GM23338 (cell line): Measurements from ENCODE around the gene MYOCD. TPM values are rescaled to one million over a fixed set of nuclear protein-coding genes. Genes with fewer than 3 reads are reported as not detected.

Source experiments
- ATAC-seq: fragments of 200-7000 bp; cut with Tn5 transposase; 3 replicates; pipeline ENCODE4 v1.9.1; 2020
- DNase-seq: peaks from one replicate; pipeline ENCODE4 v3.0.0-alpha.2; 2015; ENCODE audit warnings: low spot score
- H2AFZ ChIP-seq: fragments of 200-600 bp; sonication (generic); 2 replicates; pipeline ENCODE4 v1.8.0; 2016; ENCODE audit warnings: antibody characterized with exemption, mild to moderate bottlenecking, moderate library complexity
- H3F3A ChIP-seq: fragments of 200-600 bp; sonication (generic); replicated peaks from 2 replicates; pipeline ENCODE4 v1.8.0; 2017; ENCODE audit warnings: antibody characterized with exemption, mixed run types, low read depth
- H3K27ac ChIP-seq: fragments of 200-600 bp; sonication (generic); 2 replicates; pipeline ENCODE4 v1.6.1; 2016; ENCODE audit warnings: low read depth
- H3K27me3 ChIP-seq: fragments of 200-600 bp; sonication (generic); 2 replicates; pipeline ENCODE4 v1.8.0; 2016; ENCODE audit warnings: mild to moderate bottlenecking, mixed run types, moderate library complexity; ENCODE audit not compliant: insufficient read depth
- H3K36me3 ChIP-seq: fragments of 200-600 bp; sonication (generic); 2 replicates; pipeline ENCODE4 v1.8.0; 2016; ENCODE audit warnings: mild to moderate bottlenecking; ENCODE audit not compliant: insufficient read depth
- H3K4me1 ChIP-seq: fragments of 200-600 bp; sonication (generic); 2 replicates; pipeline ENCODE4 v1.8.0; 2016; ENCODE audit warnings: mild to moderate bottlenecking, moderate library complexity; ENCODE audit not compliant: insufficient read depth
- H3K4me2 ChIP-seq: fragments of 200-600 bp; sonication (generic); 2 replicates; pipeline ENCODE4 v1.7.1; 2017; ENCODE audit warnings: mixed run types
- H3K4me3 ChIP-seq: fragments of 200-600 bp; sonication (generic); 2 replicates; pipeline ENCODE4 v1.6.1; 2016; ENCODE audit warnings: mixed run types
- H3K79me2 ChIP-seq: fragments of 200-600 bp; sonication (generic); replicated peaks from 2 replicates; pipeline ENCODE4 v1.8.0; 2017; ENCODE audit warnings: mild to moderate bottlenecking; ENCODE audit not compliant: insufficient read depth
- H3K9me2 ChIP-seq: fragments of 200-600 bp; sonication (generic); 2 replicates; pipeline ENCODE4 v1.8.0; 2017; ENCODE audit not compliant: insufficient read depth
- H4K20me1 ChIP-seq: fragments of 200-600 bp; sonication (generic); replicated peaks from 2 replicates; pipeline ENCODE4 v1.8.0; 2017; ENCODE audit warnings: mild to moderate bottlenecking; ENCODE audit not compliant: insufficient read depth
- H3K27ac Mint-ChIP-seq: 2 replicates; pipeline ENCODE4 v1.8.0; 2020; ENCODE audit warnings: inconsistent platforms, mild to moderate bottlenecking, moderate library complexity, mixed read lengths
- H3K27me3 Mint-ChIP-seq: 3 replicates; pipeline ENCODE4 v1.8.0; 2022; ENCODE audit warnings: low read depth, mild to moderate bottlenecking, moderate library complexity, mixed read lengths, inconsistent platforms; ENCODE audit not compliant: insufficient read depth, poor library complexity
- H3K36me3 Mint-ChIP-seq: 3 replicates; pipeline ENCODE4 v1.8.0; 2021; ENCODE audit warnings: low read depth, mild to moderate bottlenecking, inconsistent platforms, moderate library complexity, mixed read lengths
- H3K4me1 Mint-ChIP-seq: 3 replicates; pipeline ENCODE4 v1.8.0; 2020; ENCODE audit warnings: mild to moderate bottlenecking, inconsistent platforms, mixed read lengths
- H3K4me3 Mint-ChIP-seq: 3 replicates; pipeline ENCODE4 v1.8.0; 2021; ENCODE audit warnings: moderate library complexity, mild to moderate bottlenecking, inconsistent platforms, mixed read lengths
- H3K9me3 Mint-ChIP-seq: 3 replicates; pipeline ENCODE4 v1.8.0; 2020; ENCODE audit warnings: moderate library complexity, mild to moderate bottlenecking, inconsistent platforms, mixed read lengths
- CREB1 ChIP-seq: fragments of 250-450 bp; sonication (Bioruptor Pico); IDR thresholded peaks from 2 replicates; pipeline ENCODE4 v1.5.0; 2020; ENCODE audit warnings: low read depth, mild to moderate bottlenecking, moderate library complexity
- CTCF ChIP-seq, 2 experiments: fragments of 200-600 bp in 1 of 2; sonication (generic) in 1 of 2; conservative IDR thresholded peaks; 2 replicates each; pipeline versions ENCODE4 v1.5.1 to v1.6.1; 2016 to 2017; ENCODE audit warnings: antibody characterized with exemption in 2 of 2, low read depth in 2 of 2, mild to moderate bottlenecking in 2 of 2, moderate library complexity in 1 of 2
- ETS1 ChIP-seq: IDR thresholded peaks from 2 replicates; pipeline ENCODE4 v1.6.1; 2016; ENCODE audit warnings: antibody characterized with exemption
- EZH2 ChIP-seq: fragments of 200-600 bp; sonication (generic); IDR thresholded peaks from one replicate; pipeline ENCODE4 v1.8.0; 2017; ENCODE audit warnings: antibody characterized with exemption, mild to moderate bottlenecking, low read depth; ENCODE audit not compliant: unreplicated experiment
- EZH2phosphoT487 ChIP-seq: fragments of 200-600 bp; sonication (generic); IDR thresholded peaks from one replicate; pipeline ENCODE4 v1.8.1; 2018; ENCODE audit warnings: antibody characterized with exemption; ENCODE audit not compliant: unreplicated experiment
- JUNB ChIP-seq: IDR thresholded peaks from one replicate; pipeline ENCODE4 v1.6.1; 2016; ENCODE audit warnings: antibody characterized with exemption; ENCODE audit not compliant: unreplicated experiment
- NANOG ChIP-seq: IDR thresholded peaks from 2 replicates; pipeline ENCODE4 v1.6.1; 2016; ENCODE audit warnings: antibody characterized with exemption, borderline replicate concordance
- POLR2AphosphoS5 ChIP-seq: IDR thresholded peaks from 2 replicates; pipeline ENCODE4 v1.6.1; 2016; ENCODE audit warnings: antibody characterized with exemption, low read depth
- REST ChIP-seq: IDR thresholded peaks from one replicate; pipeline ENCODE4 v1.6.1; 2018; ENCODE audit warnings: antibody characterized with exemption; ENCODE audit not compliant: unreplicated experiment
- STAT1 ChIP-seq: IDR thresholded peaks from one replicate; pipeline ENCODE4 v1.6.1; 2016; ENCODE audit warnings: antibody characterized with exemption; ENCODE audit not compliant: unreplicated experiment
- ZNF114 ChIP-seq: fragments of 250-450 bp; sonication (Bioruptor Pico); IDR thresholded peaks from 2 replicates; pipeline ENCODE4 v1.5.0; 2020; ENCODE audit warnings: mild to moderate bottlenecking, moderate library complexity
- ZNF331 ChIP-seq: fragments of 250-450 bp; sonication (Bioruptor Pico); IDR thresholded peaks from 2 replicates; pipeline ENCODE4 v1.5.0; 2020; ENCODE audit warnings: low read depth, mild to moderate bottlenecking, moderate library complexity
- ZNF462 ChIP-seq: fragments of 250-450 bp; sonication (Bioruptor Pico); IDR thresholded peaks from 2 replicates; pipeline ENCODE4 v1.5.0; 2020; ENCODE audit warnings: mild to moderate bottlenecking, moderate library complexity
- polyA plus RNA-seq: library from polyadenylated mRNA; unstranded; fragments of >200 nt; fragmentation: Nextera tagmentation; extraction: Ambion mirVana; gene quantifications from 2 replicates; pipeline ENCODE4 v1.2.1, GENCODE V29; 2016
- total RNA-seq: library from RNA; depleted of rRNA; stranded (reverse); fragments of >200 nt; shearing (Covaris generic); gene quantifications from 2 replicates; pipeline ENCODE4 v1.2.3, GENCODE V29; 2014

Gene MYOCD
- total and polyA plus RNA-seq, 2 experiments from 2014 or later: 0.80 to 2.4 TPM

GRCh38 chr17:12688382-12688781 lies 22.7 kb downstream of the MYOCD start:
- H3K36me3 ChIP-seq: no peaks in the 10 kb centered on the region
- H3K27ac Mint-ChIP-seq: no peak overlapping the region
- H3K9me3 Mint-ChIP-seq: no peaks in the 10 kb centered on the region
- H3K79me2 ChIP-seq: no peaks in the 10 kb centered on the region
- H3F3A ChIP-seq: no peaks in the 10 kb centered on the region
- H2AFZ ChIP-seq: no peak overlapping the region
- H4K20me1 ChIP-seq: no peaks in the 10 kb centered on the region
- no peak overlapping the region for H3K27ac ChIP-seq
- TF ChIP-seq EZH2phosphoT487: no peak
- TF ChIP-seq ZNF462 (CRISPR knock-in tag): no peak
- no peak for TF ChIP-seq ZNF114
- TF ChIP-seq ZNF331 (CRISPR knock-in tag): no peak
- no peak for TF ChIP-seq CREB1
- no peak for TF ChIP-seq EZH2
- TF ChIP-seq ETS1: no peak
- TF ChIP-seq POLR2AphosphoS5: no peak
- TF ChIP-seq CTCF (conservative IDR thresholded peaks at IDR 0.05; ENCODE audit: low read depth in 2 of 2): no peak
- no peak for TF ChIP-seq STAT1
- TF ChIP-seq REST: no peak
- no peak for TF ChIP-seq NANOG
- TF ChIP-seq JUNB: no peak
- H3K4me3 Mint-ChIP-seq: no peak overlapping the region
- no peaks in the 10 kb centered on the region for H3K4me1 ChIP-seq
- no peak overlapping the region for H3K4me3 ChIP-seq
- H3K27me3 Mint-ChIP-seq: peaks cover 3% of the 10 kb centered on the region
- no peaks in the 10 kb centered on the region for H3K9me2 ChIP-seq
- H3K4me1 Mint-ChIP-seq: no peaks in the 10 kb centered on the region
- H3K4me2 ChIP-seq: no peak overlapping the region
- H3K27me3 ChIP-seq: no peaks in the 10 kb centered on the region
- no peaks in the 10 kb centered on the region for H3K36me3 Mint-ChIP-seq
- DNase-seq: no peak
- ATAC-seq: no peak
